Measurements from ENCODE around the gene ARHGAP8. TPM values are rescaled to one million over a fixed set of nuclear protein-coding genes. Genes with fewer than 3 reads are reported as not detected.

ARHGAP8 gene
- total and polyA plus RNA-seq, 2 of the 13 experiments (the other 11 are each of a cell fraction or from before 2014, with no cell fraction given), result 0.07 TPM; not detected in 1

- peaks cover 25% of the 10 kb centered on the region for H3K9me3 ChIP-seq (ENCODE audit: low read length)
- WGBS (ENCODE audit: low lambda C conversion rate), result 9% methylated on average over 6 of the region's 6 CpGs
- H3K4me2 ChIP-seq (ENCODE audit: low read depth, low read length), result no peak overlapping the region
- H2AFZ ChIP-seq (ENCODE audit: low read length), result no peak overlapping the region
- no peaks in the 10 kb centered on the region for H3K36me3 ChIP-seq (replicated peaks in 1 of 2; ENCODE audit: control insufficient read depth in 1 of 2, insufficient read depth in 2 of 2, low read length in 2 of 2)
- TF ChIP-seq ZFP41 (CRISPR knock-in tag; IDR thresholded peaks at IDR 0.05; ENCODE audit: borderline replicate concordance), result no peak
- TF ChIP-seq CBFB (CRISPR knock-in tag; IDR thresholded peaks at IDR 0.05), result no peak
- TF ChIP-seq CCAR2 (optimal IDR thresholded peaks at IDR 0.05; ENCODE audit: low read depth, low read length), result no peak
- TF ChIP-seq SSRP1 (CRISPR knock-in tag; IDR thresholded peaks at IDR 0.05), result no peak
- TF ChIP-seq CHCHD3 (CRISPR knock-in tag; IDR thresholded peaks at IDR 0.05), result no peak
- TF ChIP-seq ZNF451 (CRISPR knock-in tag; IDR thresholded peaks at IDR 0.05), result no peak
- TF ChIP-seq ZSCAN20 (CRISPR knock-in tag; IDR thresholded peaks at IDR 0.05; ENCODE audit: borderline replicate concordance), result no peak
- TF ChIP-seq NCOA2 (CRISPR knock-in tag; IDR thresholded peaks at IDR 0.05), result no peak
- TF ChIP-seq ZNF563 (CRISPR knock-in tag; IDR thresholded peaks at IDR 0.05), result no peak
- no peak for TF ChIP-seq EP300 (IDR thresholded peaks at IDR 0.05; ENCODE audit: low read depth in 2 of 2, low read length in 2 of 2)
- no peak for TF ChIP-seq EP300 (CRISPR knock-in tag; IDR thresholded peaks at IDR 0.05; ENCODE audit: borderline replicate concordance)
- no peak for TF ChIP-seq NFE2 (CRISPR knock-in tag; IDR thresholded peaks at IDR 0.05)
- no peak for TF ChIP-seq NFKBIZ (CRISPR knock-in tag; IDR thresholded peaks at IDR 0.05)
- no peak for TF ChIP-seq POLR2A (IDR thresholded peaks at IDR 0.05; ENCODE audit: insufficient read depth in 1 of 2, low read depth in 2 of 2, low read length in 2 of 2)
- intact Hi-C loops (cut with micrococcal nuclease; ENCODE audit: unreplicated experiment), result no loop called here
- H3K9ac ChIP-seq (ENCODE audit: insufficient read depth, low read depth, low read length), result no peak overlapping the region
- H4K20me1 ChIP-seq (ENCODE audit: insufficient read depth, low read length), result no peaks in the 10 kb centered on the region
- no peaks in the 10 kb centered on the region for H3K79me2 ChIP-seq (ENCODE audit: insufficient read depth, low read length)
- CTCF ChIA-PET (ENCODE audit: low intra/inter-chr PET ratio, low total read pairs), result no interaction called here
- BruUV-seq (replicated peaks), result no TSS peak
- in situ Hi-C loops (cut with HindIII; ENCODE audit: extremely low pct_ligation_motif_present, low pct_unique_long_range_greater_than_20kb), result no loop called here
- FAIRE-seq (no peak), ATAC-seq (no peak), DNase-seq (ENCODE audit: low spot score) (no peak)
- POLR2A ChIA-PET, result no interaction called here
- peaks cover 3 to 21% of the 10 kb centered on the region in 2 experiments; a peak in 4 of 5 replicates for H3K27me3 ChIP-seq (ENCODE audit: control insufficient read depth in 1 of 2, insufficient read depth in 2 of 2, low read length in 2 of 2)
- no peak overlapping the region for H3K27ac ChIP-seq (ENCODE audit: extremely low read length, insufficient read depth, low read length)
- H3K4me3 ChIP-seq (replicated peaks in 1 of 3; ENCODE audit: insufficient read depth in 1 of 3, low read depth in 2 of 3, low read length in 3 of 3), result no peak overlapping the region
- no peaks in the 10 kb centered on the region for H3K4me1 ChIP-seq (ENCODE audit: insufficient read depth, low read length)
Measured at GRCh38 chr22:44898236-44898635, 145.9 kb downstream of the ARHGAP8 start.
